OCI-M1 (cell line): ENCODE measurements around the gene PTPRN2.
A peak's percentile ranks its signal among the peaks of the same experiment; 100 is the strongest.
"Not testable (repeated sequence)": the region's sequence is repeated elsewhere in the genome, so short reads cannot be mapped to it uniquely, and the experiment has no call there.

Source experiments
- DNase-seq: peaks from one replicate; lab custom pipeline; 2025; lab: John Stamatoyannopoulos, UW

Gene PTPRN2

DNA sequence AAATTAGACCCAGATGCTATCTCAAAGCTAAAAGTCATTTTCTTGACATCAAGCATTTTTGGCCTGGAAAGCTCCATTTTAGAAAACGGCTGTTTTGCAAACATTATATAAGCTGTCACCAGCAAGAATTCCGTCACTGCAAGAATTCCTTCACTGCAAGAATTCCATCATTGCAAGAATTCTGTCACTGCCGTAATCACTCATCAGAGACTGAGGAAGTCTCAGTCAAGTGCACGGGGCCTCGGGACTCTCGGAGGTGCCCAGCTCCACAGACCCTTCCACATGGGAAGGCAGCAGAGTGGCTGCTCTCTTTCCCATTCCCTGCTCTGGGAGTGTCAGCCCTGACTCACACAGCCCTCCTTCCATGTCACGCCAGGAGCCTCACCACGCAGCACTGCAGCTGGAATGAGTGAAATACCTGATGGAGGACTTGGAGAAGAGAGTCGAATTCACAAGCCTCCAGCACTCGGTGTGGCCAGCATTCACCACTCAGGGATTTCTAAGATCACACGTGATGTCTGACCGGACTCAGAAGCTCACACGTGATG, 168.3 kb downstream of the PTPRN2 start:
- no peak for DNase-seq

DNA sequence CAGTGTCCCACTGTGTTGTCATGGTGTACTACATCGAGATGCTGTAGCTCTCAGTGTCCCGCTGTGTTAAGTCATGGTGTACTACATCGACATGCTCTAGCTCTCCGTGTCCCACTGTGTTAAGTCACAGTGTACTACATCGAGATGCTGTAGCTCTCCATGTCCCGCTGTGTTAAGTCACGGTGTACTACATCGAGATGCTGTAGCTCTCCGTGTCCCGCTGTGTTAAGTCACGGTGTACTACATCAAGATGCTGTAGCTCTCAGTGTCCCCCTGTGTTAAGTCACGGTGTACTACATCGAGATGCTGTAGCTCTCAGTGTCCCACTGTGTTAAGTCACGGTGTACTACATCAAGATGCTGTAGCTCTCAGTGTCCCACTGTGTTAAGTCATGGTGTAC, 169.2 kb downstream of the PTPRN2 start:
- DNase-seq: not testable (repeated sequence)

DNA sequence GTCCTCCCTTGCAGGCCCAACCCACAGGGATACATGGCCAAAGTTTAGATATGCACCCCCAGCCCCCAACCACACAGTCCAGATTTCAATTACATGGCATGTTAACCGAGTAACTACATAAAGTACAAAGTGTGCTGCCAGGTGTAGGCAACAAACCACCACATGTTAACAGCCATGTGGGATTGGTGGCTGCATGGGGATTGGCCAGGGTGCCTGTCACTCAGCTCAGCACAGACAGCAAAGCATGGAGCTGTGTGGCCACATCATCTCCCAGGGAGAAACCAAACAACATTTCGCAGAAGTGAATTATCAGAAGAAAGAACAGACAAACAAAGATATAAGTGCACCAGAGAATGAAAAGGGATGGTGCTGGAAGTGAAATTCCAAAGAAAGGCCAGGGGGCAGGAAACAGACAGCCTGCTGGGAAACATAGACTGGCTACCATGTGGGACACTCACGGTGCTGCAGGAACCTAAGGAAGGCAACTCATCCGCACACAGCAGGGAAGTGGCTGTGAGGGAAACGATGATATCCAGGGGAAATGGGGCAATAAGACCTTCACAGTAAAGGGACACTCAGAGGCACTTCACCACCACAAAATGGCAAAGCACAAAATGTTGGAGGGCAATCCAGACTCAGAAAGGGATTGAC, 171.2 kb downstream of the PTPRN2 start:
- DNase-seq: no peak

DNA sequence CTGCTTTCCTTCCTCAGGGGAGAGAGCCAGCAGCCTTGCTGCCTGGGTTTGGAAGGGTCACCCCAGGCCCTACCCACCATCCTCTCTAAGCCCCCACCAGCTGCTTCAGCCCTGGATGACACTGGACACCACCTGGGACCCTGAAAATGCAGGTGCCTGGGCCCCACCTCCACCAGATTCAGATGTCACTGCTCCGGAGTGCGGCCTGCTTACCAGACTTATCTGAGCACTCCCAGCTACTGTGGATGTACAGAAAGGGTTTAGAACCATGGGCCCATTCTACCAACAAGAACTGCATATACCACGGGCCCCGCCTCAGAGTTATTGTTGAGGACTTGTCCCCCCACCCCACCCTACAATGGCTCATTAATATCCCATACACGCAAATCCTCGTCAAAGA, 172.3 kb downstream of the PTPRN2 start:
- no peak for DNase-seq

DNA sequence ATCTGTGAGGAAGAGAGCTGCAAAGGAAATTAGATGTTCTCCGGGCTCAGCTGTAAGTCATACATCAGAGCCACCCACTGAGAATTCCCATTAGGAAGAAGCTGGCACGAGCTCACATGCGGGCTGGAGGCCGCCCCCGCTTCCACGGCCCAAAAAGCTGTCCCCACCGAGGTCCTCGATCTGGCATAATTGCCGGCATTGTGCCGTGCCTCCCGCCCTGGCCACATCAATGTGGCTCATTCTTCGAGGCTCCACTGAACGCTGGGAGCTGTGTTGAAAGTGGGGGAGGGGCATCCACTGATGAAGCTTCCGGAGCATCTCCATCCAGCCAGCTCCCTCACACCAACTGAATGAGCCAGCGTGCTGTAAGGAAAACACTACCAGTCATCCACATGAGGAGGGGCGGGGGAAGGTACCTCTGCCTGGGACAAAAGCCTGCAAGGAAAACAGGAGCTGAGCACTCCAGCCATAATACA, 173.1 kb downstream of the PTPRN2 start:
- no peak for DNase-seq

DNA sequence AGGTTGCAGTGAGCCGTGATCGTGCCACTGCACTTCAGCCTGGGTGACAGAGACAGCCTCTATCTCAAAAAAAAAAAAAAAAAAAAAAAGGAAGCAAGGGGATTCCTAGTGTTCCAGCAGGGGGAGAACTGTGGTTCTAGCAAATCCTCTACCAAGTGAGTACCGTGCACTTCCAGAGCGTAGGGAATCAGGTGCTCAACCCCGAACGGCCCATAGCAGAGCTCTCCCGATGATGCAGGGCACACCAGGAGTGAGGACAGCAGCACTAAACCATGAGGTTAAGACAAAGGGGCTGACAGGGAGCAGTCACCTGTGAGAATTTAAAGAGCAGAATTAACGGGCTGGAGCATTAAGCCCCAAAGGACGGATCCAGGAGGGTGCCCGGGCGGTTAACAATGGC, 173.6 kb downstream of the PTPRN2 start:
- no peak for DNase-seq

DNA sequence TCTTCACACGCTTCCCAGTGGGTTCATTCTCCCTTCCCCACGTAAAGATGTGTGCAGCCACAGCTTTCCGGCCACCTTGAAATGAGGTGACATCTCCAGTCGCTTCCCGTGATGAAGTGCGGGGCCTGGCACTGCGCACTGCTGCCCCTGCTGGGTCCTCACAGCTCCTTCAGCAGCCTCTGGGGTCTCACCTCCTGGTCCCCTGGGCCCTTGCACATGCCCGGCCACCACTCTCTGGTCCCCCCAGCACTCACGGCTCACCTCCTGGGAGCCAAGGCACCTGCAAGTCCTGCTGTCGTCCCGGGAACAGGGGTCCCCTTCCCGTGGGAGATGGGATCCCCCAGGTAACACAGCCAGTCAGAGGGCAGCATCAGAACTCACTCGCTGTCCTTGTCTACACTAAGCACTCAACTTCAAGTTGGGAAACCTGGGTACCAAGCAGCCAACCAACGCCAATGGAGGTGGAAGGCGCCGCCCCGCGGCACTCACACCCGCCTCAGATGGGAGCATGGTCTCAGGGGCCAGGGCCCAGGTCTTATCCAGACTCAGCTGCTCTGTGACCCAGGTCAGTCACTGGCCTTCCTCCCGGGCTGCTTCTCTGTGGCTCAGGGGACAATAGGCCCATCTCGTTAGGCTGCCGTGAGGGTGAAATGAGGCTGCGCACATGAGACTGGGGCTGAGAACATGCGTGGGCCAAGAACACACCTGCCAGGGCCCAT, 176.2 kb downstream of the PTPRN2 start:
- DNase-seq: no peak

DNA sequence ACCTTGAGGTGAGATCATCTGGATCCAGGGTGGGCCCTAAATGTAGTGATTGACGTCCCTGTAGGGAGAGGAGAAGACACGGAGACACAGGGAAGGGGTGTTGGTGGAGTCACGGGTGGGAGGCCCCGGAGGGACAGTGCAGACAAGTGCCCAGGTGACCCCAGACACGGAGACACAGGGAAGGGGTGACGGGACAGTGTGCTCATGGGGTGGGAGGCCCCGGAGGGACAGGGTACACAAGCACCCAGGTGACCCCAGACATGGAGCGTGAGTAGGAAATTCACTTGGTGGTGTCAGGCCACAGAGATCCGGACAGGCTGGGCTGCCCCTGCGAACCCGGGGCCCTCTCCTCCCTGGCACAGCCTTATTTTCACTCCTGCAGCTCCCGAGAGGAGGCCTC, 176.9 kb downstream of the PTPRN2 start:
- no peak for DNase-seq

DNA sequence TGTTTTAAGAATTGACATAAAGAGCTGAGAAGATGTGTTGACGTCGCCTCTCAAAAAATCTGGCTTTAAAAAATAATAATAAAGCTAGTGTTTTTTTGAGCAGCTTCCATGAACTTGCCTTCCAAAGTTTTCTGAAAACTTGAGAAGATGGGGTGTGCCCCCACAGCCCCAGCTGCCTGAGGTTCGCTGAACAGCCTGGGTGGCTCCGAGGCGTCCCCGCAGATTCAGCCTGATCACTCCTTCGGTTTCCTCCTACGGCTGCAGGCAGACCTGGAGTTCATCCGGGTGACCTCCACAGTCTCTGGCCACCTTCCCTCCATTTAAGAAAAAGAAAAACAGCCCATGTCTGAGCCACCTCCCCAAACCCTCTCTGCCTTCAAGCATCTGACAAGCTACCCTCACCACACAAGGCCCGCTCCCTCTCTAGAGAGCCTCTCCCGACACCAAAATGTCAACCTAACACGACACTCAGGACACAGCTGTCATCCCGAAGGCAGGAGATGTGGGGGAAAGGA, 177.8 kb downstream of the PTPRN2 start:
- DNase-seq: no peak

DNA sequence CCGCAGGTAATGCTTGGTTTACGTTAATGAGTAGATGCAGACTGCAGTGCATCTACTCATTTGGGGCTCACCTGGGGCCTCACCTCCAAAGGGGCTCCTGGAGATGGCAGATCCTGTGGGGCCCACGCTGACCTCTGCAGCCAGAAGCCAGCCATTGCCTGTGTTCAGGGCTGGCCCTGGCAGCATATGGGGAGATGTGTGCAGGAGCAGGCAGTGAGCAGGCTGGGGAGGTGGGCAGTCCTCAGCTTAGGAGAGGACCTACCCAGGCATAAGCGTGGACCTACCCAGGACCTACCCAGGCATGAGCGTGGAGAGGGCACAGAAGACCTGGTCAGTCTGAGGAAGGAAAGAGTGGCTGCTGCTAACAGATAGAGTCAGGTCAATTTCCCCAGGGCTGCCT, 178.5 kb downstream of the PTPRN2 start:
- no peak for DNase-seq

DNA sequence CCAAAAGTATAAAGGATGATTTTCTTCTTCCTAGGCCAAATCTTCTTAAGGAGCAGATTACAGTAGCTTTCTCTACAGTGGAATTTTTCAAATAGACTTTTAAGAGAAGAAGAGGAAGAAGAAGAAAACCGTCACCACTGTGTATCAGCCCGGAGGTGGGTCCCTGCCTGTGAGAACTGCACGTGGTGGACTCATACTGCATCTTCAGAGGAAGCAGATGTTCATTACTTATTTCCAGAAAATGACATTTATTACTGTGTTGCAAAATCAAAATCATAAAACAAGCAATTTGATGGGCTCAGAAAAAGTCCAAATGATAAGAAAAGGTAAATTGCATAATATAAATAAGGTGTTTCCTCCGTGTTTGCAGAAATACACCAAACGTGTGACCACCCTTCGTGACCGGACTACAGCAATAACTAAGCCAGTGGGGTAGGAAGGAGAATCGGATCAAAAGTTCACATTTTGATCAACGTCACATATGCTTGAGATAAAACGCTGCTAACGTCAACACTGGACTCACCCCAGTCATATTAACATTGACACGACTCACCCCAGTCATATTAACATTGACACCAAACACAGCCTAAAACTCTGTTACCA, 179.2 kb downstream of the PTPRN2 start:
- DNase-seq: no peak

DNA sequence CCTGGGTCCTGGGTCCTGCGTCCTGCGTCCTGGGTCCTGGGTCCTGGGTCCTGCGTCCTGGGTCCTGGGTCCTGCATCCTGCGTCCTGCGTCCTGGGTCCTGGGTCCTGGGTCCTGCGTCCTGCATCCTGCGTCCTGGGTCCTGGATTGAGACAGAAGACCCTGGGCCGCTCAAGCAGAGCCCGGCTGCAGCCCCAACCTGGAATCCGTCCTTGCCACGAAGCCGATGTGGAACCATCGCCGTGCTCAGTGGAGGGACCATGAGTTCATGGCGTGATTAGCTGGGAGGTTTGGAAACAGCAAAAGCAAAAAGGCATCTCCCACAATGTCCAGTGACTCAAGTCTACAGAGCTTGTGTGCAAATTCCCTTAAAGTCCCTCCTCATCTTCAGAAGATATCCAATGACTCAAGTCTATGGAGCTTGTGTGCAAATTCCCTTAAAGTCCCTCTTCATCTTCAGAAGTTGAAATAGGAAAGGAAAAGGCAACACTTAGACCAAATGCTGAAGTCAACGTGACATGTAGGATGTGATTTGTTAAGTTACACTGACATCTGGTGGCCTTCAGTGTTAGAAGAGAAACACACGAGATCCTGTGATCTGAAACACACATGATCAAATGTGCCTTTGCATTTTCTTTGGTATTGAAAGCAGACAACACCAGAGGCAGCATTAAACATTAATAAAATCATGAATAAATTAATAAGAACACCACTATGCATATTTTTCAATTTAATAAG, 179.9 kb downstream of the PTPRN2 start:
- peak; percentile 44 for DNase-seq

DNA sequence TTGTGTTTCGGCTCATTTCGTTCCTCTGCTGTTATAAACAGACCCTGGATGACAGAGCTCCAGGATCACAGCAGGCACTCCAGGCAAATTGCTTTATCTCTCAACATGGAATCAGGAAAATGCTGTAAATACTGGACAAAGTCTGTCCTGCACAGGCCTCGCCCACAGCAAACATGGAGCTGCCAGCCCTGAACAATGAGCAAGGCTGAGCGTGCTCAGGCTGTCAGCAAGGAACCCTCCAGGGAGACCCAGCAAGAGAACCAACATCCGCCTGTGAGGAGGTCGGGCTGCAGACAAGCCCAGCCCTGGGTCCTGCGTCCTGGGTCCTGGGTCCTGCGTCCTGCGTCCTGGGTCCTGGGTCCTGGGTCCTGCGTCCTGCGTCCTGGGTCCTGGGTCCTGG, 180.8 kb downstream of the PTPRN2 start:
- no peak for DNase-seq

DNA sequence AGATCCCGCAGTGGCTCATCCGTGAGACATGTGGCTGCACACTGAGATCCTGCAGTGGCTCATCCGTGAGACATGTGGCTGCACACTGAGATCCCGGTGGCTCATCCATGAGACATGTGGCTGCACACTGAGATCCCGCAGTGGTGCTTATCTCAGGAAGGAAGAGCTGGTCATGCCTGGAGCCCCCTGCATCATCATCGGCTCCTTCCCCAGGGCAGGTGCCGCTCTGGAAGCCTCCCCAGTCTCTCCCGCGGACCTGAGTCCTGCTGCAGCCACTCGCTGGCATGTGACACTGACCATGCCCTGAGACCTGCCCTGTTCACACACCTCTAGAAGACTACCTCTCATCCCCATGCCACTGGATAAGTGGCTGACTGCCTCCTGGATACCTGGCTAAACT, 181.3 kb downstream of the PTPRN2 start:
- DNase-seq: no peak

DNA sequence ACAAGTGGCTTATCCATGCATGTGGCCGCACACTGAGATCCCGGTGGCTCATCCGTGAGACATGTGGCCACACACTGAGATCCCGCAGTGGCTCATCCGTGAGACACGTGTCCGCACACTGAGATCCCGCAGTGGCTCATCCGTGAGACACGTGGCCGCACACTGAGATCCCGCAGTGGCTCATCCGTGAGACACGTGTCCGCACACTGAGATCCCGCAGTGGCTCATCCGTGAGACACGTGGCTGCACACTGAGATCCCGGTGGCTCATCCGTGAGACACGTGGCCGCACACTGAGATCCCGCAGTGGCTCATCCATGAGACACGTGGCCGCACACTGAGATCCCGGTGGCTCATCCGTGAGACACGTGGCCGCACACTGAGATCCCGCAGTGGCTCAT, 181.9 kb downstream of the PTPRN2 start:
- not testable (repeated sequence) for DNase-seq

DNA sequence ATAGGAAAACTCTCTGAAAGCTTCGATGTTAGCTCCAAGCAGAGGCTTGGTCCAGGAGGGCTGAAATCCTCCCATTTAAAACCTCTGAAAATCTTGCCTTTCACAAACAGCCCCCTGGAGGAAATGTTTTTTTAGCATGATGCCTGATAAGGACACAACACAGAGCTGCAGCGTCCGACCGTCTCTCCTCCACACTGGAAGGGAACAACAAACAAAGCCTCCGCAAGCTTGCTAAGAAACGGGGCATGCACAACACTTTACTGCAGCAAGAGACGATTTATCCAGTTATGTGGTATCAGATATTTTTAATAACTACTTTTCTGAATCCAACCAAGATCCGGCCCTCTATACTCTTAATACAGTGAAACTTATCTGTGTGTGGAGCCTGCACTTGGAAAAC, 182.3 kb downstream of the PTPRN2 start:
- DNase-seq: no peak

DNA sequence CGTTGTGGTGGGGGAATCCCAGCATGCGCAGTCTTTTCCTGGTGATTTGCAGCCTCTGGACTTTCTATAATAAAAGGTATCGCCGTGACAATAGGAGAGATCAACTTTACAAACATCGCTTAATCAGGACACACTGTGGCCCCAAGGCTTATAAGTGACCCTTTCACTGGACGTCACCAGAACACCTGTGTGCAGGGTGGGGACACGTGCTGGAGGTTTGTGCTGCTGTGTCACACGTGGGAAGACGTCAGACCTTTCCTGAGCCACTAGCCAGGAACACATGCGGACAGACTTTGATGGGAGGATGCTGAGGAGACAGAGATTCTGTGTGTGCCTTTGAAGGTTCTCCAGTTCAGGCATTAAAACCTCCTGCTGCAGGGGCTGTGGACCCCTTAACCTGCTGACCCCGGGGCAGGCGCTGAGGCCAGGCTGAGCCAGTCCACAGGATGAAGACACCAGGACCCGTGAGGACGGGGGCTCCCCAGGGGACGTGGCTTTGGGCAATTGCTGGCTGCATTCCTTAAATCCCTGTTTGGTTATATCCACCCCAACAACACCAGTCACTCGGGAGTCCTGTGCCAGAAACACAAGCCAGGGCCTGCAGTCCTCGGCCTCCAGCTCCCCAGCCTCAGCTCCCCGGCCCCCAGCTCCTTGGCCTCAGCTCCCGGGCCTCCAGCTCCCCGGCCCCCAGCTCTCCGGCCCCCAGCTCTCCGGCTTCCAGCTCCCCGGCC, 183.4 kb downstream of the PTPRN2 start:
- DNase-seq: no peak

DNA sequence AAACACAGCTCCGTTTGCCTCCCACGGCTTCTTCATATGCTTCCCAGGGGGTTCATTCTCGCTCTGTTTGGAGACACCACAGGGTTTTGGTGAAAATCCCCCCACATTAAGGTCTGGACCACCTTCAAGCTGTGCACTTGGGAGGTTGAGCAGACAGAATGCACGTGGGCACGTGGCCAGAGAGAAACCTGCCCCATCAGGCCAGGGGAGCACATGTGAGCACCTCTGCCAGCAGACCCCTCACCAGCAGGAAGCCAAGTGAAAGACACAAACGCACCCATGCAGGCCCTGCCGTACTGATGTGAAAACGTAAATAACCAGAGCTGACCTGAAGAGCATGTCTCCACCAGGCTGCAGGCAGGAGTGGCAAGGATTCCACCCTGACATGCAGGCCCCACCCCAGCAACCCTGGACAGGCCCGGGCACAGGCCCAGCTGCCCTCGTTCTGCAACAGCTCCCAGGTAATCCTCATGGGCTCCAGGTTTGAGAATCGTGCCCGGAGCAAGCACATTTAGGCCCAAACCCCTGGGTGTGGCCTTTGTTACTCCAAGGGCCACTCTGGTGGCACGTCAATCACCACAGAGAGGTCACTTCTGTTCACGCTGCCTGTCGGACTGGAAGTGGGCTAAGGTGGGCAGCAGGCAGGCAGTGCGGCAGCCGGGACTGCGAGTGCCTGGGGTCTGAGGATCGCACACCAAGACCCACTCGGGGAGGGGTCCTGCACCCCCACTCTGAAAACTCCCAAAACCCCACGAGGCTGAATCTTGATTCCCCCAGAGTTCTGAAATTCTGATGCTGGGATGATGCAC, 184.4 kb downstream of the PTPRN2 start:
- no peak for DNase-seq

DNA sequence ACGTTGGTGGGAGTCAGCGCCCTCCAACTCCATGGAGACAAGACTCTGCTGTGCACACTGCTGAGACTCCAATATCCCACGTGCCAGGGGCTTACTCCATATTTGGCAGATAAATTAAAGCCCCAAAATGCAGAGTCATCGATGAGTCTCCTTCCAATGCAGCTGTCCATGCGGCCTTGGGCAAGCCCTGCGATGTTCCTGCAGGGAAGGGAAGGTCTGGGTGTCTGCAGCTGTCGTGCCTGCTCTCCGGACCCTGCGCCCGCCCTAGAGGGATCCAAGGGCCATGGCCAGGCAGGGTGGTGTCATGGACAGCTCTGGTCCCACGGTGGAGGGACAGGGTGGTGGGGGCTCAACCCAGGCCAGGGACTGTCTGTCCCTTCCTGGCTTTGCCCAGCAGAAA, 185.2 kb downstream of the PTPRN2 start:
- no peak for DNase-seq

DNA sequence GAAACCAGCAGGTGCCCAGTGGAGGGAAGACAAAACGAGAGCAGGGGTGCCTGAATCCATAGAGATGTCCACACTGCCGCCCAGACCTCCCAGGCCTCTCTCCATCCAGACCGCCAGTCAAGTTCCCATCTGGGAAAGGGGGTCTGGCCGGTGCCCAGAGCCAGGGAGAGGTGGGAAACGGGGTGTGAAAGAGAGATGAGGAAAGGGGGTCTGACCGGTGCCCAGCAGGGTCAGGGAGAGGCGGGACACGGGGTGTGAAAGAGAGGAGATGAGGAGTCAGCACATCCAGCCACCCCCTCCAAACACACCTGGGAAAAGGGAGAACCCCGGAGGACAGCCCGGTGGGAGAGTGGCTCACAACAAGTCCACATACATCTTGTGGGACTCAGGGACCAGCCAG, 185.8 kb downstream of the PTPRN2 start:
- DNase-seq: no peak

DNA sequence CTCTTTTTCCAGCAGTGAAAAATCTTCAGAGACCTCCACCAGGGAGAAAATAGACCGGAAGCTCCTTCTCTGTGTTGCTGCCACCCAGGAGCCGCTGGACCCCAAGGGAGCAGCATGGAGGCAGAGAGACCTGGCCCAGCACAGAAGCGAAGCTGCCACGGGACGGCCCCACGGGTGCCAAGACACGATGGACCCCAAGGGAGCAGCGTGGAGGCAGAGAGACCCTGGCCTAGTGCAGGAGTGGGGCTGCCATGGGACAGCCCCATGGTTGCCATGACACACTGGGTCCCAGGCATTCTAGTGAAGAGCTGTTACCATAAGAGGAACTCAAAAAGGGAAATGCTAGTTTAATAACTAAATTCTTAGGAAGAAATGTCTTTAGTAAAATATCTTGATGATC, 186.3 kb downstream of the PTPRN2 start:
- no peak for DNase-seq
